GM21390 (cell line): Measurements from ENCODE around the gene LRRIQ1.
"Not testable (repeated sequence)": the region's sequence is repeated elsewhere in the genome, so short reads cannot be mapped to it uniquely, and the experiment has no call there.

Source experiments
- ATAC-seq: cut with Tn5 transposase; IDR thresholded peaks from one replicate; pipeline ENCODE4 v1.9.1; 2021; ENCODE audit not compliant: unreplicated experiment

LRRIQ1 gene

GRCh38 chr12:85036234-85036707 is at the start of gene LRRIQ1, which contains the start of gene TSPAN19:
Gene LRRIQ1, plus strand, starts transcription at chr12:85036351. Its CDS starts 1,826 bp downstream, at chr12:85038177.
Gene TSPAN19, minus strand, starts transcription at chr12:85036277. Its CDS starts 6,331 bp downstream, at chr12:85029946.
- ATAC-seq, result peak; percentile 99

DNA sequence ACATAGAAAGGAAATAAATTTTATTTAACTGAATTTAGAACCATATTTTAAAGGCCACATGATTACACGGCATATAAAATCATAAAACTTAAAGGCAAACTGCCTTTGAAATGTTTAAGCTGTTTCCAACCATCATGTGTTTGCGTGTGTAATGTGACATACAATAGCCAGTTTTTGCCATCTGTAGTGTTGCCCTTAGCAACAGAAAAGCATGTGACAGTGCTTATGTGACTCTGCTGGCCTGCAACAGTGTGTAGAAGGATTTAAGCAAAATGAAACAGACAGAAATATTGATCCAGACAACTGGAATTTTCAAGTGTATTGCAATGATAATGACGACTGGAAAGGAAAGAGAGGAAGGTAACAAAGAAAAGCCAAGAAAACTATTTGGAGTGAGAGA is 49.6 kb upstream of the LRRIQ1 start:
- no peak for ATAC-seq

GRCh38 chr12:84994426-84994825 is 41.7 kb upstream of the LRRIQ1 start:
- ATAC-seq, result no peak

- ATAC-seq, result no peak
These were observed 40.5 kb upstream of the LRRIQ1 start for GRCh38 chr12:84995641-84996040.

GRCh38 chr12:84996759-84997158 is 39.4 kb upstream of the LRRIQ1 start:
- no peak for ATAC-seq

- ATAC-seq, result no peak
These were observed 37.8 kb upstream of the LRRIQ1 start for GRCh38 chr12:84998341-84998740.

DNA sequence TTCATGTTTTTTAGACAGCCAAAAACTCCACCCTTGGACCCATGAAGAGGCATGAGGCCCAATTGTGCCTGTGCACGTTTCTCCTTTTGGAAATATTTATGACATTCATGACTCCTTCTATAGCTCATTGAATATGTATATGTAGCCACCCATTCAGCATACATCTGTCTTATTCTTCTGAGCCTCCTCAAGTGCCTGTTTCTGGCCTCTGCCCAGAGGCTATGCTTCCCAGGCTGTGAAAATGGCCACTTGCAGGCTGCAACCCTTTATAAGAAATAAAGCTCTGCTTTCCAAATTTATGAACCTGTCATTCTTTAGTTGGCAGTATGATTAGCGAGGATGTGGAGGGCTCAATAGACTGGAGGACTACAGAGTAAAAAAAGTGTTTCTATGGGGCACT is 35.4 kb upstream of the LRRIQ1 start:
- no peak for ATAC-seq

DNA sequence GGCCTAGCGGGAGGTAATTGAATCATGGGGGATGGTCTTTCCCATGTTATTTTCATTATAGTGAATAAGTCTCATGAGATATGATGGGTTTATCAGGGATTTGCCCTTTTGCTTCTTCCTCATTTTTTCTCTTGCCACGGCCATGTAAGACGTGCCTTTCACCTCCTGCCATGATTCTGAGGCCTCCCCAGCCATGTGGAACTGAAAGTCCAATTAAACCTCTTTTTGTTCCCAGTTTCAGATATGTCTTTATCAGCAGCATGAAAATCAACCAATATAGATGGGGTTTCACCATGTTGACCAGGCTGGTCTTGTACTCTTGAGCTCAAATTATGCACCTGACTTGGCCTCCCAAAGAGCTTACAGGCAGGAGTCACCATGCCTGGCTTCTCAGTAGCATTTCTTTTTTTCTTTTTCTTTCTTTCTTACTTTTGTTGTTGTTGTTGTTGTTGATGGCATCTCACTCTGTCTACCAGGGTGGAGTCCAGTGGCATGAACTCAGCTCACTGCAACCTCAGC is 33.3 kb upstream of the LRRIQ1 start:
- ATAC-seq, result no peak

DNA sequence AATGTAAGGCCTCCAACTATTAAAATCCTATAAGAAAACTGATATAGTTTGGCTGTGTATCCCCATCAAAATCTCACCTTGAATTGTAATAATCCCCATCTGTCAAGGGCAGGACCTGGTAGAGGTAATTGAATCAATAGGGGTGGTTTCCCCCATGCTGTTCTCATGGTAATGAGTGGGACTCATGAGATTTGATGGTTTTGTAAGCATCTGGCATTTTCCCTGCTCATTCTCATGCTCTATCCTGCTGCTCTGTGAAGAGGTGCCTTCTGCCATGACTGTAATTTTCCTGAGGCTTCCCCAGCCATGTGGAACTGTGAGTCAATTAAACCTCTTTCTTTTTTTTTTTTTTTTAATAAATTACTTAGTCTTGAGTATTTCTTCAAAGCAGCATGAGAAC is 31.9 kb upstream of the LRRIQ1 start:
- ATAC-seq, result no peak

- ATAC-seq, result not testable (repeated sequence)
These were observed 31.1 kb upstream of the LRRIQ1 start for GRCh38 chr12:85005047-85005446.

GRCh38 chr12:85005615-85006014 is 30.5 kb upstream of the LRRIQ1 start:
- no peak for ATAC-seq

DNA sequence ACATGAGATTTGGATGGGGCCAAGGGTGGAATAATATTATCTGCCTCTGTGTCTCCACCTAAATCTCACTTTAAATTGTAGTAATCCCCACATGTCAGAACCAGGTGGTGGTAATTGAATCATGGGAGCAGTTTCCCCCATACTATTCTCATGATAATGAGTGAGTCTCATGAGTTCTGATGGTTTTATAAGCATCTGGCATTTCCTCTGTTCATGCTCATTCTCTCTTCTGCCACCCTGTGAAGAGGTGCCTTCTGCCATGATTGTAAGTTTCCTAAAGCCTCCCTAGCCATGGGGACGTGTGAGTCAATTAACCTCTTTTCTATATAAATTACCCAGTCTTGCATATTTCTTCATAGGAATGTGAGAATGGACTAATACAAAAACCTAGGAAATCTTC is 29.9 kb upstream of the LRRIQ1 start:
- ATAC-seq, result no peak

GRCh38 chr12:85007836-85008235 is 28.3 kb upstream of the LRRIQ1 start:
- no peak for ATAC-seq

GRCh38 chr12:85016413-85016812 is 19.7 kb upstream of the LRRIQ1 start:
- ATAC-seq, result no peak

DNA sequence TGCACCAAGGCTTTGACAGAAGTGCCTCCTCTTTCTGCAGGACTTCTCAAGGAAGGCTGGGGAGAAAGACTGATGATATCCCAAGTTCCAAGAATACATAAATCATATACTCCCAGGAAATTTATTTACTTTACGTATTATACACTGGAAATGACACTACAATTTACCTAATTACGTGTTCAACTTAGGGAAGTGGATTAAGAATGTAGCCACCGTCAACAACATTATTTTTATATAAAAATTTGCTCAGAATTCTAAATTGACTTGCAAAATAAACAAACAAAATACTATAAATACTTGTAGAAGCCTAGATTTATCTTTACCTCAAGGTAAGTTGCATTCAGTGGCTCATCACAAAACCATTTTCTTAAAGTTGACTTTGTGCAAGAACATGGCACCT is 19.0 kb upstream of the LRRIQ1 start:
- no peak for ATAC-seq

DNA sequence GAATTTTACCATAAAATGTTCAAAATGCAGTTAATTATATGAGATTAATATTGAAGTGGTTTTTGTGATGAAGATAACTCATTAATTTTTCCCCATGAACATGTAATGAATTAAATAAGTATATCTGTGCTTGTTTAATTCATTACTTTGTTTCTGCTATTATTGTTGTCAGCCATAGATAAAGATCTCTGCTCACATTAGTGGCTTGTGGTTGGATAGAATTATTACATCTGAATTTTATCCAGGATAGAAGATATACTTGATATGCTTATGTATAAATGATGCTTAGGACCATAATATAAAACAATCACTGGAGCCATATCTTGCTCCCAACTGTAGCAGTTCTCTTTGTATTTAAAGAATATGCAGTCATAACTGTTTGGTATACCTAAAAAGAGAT is 18.5 kb upstream of the LRRIQ1 start:
- no peak for ATAC-seq

DNA sequence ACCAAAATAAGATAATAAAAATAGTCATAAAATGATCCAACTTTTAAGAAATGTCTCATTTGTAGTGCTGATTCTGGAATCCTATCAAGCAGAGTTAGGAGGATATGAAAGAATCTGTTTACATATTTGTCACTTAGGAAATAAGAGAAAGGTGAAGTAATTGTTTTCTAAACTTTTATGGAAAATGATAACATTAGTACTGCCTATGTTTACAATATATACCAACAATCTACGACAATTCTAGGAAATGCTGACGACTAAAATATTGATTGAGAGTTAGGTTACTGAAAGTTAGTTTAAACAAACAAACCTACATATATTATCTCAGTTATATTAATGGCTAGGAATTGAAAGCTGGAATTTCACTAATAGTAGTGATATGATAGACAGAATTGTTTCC is 18.1 kb upstream of the LRRIQ1 start:
- no peak for ATAC-seq

DNA sequence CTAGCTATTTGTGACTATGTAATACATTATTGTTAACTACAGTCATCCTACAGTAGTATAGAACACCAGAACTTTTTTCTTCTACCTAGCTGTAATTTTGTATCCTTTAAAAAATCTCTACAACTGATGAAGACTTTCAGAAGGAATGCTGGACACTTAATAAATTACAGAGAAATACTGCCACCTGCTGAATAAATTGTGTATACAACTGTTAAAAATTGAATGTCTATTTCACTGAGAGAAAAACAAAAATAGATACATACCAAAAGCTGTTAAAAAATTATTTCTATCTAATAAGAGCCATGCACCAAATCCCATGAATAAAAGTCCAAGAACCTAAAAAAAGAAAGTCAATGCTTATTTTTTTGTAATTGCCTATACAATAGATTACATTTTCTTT is 6.7 kb upstream of the LRRIQ1 start:
- ATAC-seq, result peak; percentile 52

DNA sequence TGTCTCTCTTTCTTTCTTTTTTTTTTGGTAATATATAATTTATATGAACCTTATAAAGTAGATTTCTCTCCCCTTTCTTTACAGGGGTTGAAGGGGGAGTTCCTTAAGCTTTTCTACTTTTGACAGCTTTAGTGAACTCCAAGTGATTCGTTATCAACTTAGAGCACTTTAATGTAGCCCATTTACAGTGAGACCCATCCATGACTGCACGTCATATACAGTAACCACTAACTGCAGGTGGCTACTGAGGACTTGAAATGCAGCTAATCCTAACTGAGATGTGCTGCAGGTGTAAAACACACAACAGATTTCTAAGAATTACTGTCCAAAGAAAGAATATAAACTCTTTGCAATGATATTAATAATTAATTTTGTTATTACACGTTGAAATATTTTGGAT is 582 bp downstream of the LRRIQ1 start:
- no peak for ATAC-seq

- no peak for ATAC-seq
These were observed 5.2 kb downstream of the LRRIQ1 start for GRCh38 chr12:85041395-85041794.

GRCh38 chr12:85043829-85044228 is 7.7 kb downstream of the LRRIQ1 start:
- no peak for ATAC-seq

- ATAC-seq, result peak; percentile 76
These were observed 21.3 kb downstream of the LRRIQ1 start for GRCh38 chr12:85057370-85057963.

DNA sequence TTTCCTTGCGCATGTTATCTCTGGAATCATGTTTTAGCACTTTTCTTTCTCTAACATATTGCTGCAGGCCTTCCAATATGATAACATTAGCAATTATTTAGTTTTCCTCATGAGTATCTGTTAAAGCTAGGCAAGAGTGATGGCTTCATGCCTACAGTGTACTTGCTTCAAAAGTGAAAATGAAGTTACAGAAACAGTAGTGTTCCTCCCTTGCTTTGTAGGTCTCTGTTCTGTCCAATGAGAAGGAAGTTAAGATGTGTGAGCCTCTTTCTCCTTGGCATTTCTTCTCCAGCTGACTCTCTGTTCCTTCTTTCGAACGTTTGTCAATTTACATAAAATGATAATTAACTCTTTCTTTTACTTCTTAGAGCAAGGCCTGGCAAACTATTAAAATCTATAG is 22.2 kb downstream of the LRRIQ1 start:
- no peak for ATAC-seq
